ENCODE data around the gene EFR3B.
A peak's percentile ranks its signal among the peaks of the same experiment; 100 is the strongest.
"Not testable (repeated sequence)": the region's sequence is repeated elsewhere in the genome, so short reads cannot be mapped to it uniquely, and the experiment has no call there.

EFR3B gene, protein sequence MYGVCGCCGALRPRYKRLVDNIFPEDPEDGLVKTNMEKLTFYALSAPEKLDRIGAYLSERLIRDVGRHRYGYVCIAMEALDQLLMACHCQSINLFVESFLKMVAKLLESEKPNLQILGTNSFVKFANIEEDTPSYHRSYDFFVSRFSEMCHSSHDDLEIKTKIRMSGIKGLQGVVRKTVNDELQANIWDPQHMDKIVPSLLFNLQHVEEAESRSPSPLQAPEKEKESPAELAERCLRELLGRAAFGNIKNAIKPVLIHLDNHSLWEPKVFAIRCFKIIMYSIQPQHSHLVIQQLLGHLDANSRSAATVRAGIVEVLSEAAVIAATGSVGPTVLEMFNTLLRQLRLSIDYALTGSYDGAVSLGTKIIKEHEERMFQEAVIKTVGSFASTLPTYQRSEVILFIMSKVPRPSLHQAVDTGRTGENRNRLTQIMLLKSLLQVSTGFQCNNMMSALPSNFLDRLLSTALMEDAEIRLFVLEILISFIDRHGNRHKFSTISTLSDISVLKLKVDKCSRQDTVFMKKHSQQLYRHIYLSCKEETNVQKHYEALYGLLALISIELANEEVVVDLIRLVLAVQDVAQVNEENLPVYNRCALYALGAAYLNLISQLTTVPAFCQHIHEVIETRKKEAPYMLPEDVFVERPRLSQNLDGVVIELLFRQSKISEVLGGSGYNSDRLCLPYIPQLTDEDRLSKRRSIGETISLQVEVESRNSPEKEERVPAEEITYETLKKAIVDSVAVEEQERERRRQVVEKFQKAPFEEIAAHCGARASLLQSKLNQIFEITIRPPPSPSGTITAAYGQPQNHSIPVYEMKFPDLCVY

DNA sequence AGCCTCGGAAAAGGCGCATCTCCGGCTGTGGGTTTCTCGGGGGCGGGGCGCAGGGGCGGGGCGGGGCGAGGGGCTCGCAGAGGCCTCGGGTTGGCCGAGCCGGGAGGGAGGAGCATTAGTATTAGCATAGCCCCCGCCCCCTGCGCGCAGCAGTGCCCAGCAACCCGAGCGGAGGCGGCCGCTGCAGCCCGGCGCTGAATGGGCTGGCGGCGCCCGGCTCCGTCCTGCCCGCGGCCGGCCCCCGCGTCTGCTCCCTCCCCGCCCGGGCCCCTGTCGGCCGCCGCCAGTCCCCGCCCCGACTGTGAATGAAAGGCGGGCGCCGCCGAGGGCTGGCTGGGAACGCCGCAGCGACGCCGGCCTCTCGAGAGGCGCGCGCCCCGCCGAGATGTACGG is at the start of gene EFR3B:
TSS of gene EFR3B (plus strand) at position 149 of the 393 bp plus-strand sequence. CDS start at position 386, 237 bp downstream.
- peak; percentile 32 for DNase-seq

DNA sequence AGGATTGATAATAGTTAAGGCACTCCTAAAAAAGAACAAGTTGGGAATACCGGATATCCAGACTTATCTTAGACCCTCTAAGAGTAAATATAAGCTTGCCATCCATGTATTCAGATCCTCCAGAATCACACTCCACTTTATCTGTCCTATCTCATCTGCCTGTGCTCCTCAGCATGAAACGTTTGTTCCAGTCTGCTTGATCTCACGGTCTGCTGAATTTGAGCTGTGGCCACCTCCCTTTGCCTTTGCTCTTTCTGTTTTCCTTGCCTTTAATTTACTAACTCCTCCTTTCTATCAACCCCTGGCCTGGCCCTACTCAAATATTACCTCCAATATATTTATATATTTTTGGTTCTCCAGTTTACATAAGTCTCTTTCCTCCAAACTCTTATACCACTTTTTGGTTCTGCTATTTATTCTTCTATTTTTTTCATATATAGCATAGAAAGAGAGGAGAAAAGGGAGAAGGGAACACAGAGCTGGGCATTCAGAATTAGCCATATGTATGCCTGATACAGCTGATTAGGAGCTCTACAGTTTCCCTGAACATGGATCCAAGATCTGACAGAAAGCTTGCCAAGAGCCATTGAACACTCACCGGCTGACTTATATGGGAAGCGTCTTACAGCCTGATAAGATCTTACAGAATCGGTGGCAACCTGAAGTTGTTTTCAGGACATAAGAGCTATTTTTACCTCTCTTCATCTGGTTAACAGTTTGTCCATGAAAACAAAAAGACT is 48.3 kb upstream of the EFR3B start:
- DNase-seq: no peak

- no peak for DNase-seq
These were observed 47.6 kb upstream of the EFR3B start for GRCh38 chr2:24994146-24994724.

DNA sequence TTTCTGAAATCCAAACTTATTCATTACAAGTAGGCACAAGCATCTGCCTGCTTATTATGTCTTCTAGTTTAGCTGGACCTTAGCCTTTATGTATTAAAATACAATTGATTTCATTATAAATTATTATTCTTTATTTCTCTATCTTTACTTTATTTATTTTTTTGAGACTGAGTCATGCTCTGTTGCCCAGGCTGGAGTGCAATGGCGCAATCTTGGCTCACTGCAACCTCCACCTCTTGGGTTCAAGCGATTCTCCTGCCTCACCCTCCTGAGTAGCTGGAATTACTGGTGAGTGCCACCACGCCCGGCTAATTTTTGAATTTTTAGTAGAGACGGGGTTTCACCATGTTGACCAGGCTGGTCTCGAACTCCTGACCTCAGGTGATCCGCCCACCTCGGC is 42.8 kb upstream of the EFR3B start:
- not testable (repeated sequence) for DNase-seq

- no peak for DNase-seq
These were observed 41.8 kb upstream of the EFR3B start for GRCh38 chr2:25000036-25000435.

GRCh38 chr2:25000503-25001324 is 41.2 kb upstream of the EFR3B start:
- DNase-seq: no peak

- no peak for DNase-seq
These were observed 40.6 kb upstream of the EFR3B start for GRCh38 chr2:25001325-25001637.

GRCh38 chr2:25002066-25002465 is 39.8 kb upstream of the EFR3B start:
- no peak for DNase-seq

DNA sequence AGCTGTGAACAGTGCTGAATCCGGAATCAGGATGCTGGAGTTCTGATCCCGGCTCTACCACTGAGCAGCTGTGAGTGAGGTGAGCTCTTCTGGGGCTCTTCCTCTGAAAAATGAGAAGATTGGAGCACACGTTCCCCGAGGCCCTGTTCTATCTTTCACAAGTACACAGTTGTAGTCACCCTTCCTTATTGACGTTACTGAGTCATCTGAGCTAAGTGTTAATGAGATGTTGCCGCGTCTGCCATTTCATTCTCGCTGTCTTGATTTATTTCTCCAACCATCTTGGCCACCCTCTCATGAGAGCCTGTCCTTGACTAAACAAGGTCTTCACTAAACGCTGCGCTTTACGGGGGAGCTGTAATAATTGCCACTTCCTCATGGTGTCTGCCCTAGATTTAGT is 31.9 kb upstream of the EFR3B start:
- DNase-seq: no peak

DNA sequence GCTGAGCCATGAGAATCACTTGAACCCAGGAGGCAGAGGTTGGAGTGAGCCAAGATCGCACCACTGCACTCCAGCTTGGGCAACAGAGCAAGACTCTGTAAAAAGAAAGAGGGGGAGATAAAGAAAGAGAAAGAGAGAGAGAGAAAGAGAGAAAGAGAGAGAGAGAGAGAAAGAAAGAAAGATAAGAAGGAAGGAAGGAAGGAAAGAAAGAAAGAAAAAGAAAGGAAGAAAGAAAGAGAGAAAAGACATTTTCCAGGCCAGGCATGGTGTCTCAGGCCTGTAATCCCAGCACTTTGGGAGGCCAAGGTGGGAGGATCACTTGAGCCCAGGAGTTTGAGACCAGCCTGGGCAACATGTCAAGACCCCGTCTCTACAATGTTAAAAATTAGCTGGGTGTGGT is 30.5 kb upstream of the EFR3B start:
- not testable (repeated sequence) for DNase-seq

GRCh38 chr2:25014631-25015030 is 27.2 kb upstream of the EFR3B start:
- no peak for DNase-seq

DNA sequence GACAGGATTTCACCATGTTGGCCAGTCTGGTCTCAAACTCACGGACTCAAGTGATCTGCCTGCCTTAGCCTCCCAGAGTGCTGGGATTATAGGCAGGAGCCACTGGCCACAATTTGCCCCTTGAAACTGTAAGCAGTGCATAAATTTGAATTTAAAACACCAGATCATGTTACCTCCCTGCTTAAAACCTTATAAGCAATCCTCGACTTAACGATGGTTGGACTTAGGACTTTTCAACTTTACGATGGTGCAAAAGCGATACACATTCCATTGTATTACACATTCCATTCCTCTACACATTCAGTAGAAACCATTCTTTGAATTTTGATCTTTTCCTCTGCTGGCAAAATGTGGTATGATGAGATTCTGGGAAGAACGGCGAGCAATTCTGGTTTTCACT is 23.2 kb upstream of the EFR3B start:
- DNase-seq: no peak

DNA sequence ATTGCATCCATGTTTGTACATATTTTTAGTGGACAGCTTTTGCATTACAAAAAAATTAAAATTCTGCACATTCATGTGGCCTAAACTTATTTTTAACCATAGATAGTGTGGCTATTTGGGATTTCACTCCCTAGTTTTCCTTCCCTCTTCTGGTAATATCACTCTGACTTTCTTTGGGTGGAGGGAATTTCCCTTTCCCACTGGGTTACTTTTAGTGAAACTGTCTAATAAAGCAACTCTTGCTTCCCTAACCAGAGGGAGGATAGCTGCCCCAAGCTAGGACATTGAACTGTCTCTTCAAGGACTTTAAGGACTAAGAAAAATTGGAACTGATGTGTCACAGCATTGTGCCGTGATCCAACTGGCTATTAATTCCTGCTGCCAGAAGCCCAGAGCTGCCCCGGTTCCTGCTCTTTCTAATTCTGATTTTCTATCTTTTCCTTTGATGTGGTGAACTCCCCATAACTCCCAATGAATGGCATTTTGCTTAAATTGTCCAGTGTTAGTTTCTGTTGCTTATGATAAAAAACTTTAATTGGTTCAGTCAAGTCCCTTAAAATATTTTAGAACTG is 20.0 kb upstream of the EFR3B start:
- DNase-seq: no peak

- no peak for DNase-seq
These were observed 18.5 kb upstream of the EFR3B start for GRCh38 chr2:25023333-25023732.

DNA sequence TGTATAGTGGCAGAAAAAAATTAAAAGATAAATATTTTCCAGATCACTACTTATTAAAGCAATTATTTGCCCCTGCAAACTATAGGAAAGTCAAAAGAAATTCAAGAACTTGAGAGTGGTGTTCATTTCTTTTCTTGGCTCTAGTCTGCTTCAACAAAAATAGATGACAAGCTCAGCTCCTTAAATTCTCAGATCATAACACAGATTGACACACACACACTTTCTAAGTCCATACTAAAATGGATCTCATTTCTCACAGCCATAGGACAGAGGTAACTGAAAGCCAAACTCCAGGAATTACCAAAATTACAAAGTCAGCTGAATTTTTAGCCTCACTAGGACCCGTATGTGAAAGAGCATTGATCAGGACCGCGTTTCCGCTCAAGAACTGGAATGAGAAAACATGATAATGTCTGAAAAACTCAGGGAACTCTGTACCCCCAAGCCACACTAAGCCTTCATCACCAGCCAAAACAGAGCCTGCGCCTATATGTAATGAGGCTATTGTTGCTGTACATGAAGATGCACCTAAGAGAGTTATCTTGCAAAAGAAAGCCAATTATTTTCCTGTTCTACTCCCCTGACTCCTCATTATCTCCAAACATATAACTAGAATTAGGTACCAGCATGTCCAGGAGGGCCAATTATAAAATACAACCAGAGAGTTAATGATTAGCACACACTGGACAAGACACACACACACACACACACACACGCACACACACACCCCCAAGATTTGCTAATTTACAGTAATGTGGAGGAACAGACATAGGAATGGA is 16.5 kb upstream of the EFR3B start:
- no peak for DNase-seq

GRCh38 chr2:25026008-25026530 is 15.8 kb upstream of the EFR3B start:
- DNase-seq: no peak

GRCh38 chr2:25029183-25029554 is 12.7 kb upstream of the EFR3B start:
- no peak for DNase-seq

DNA sequence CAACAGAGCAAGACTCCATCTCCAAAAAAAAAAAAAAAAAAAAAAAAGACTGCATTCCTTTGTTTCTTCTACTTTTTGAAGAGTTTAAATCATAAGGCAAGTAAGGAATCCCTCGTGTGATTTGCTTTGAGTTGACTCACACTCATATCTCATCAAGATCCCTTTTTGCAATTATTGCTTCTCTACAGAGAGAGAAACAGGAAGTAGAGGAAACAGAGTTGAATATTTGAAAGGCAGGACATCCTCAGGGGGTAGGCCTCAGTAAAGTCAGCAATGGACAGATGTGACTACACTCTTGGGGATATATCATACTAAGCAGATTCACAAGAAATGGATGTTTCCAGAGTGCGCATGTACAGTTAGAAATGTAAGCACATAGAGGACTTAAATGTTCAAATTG is 11.2 kb upstream of the EFR3B start:
- no peak for DNase-seq

GRCh38 chr2:25032094-25032493 is 9.8 kb upstream of the EFR3B start:
- DNase-seq: no peak

DNA sequence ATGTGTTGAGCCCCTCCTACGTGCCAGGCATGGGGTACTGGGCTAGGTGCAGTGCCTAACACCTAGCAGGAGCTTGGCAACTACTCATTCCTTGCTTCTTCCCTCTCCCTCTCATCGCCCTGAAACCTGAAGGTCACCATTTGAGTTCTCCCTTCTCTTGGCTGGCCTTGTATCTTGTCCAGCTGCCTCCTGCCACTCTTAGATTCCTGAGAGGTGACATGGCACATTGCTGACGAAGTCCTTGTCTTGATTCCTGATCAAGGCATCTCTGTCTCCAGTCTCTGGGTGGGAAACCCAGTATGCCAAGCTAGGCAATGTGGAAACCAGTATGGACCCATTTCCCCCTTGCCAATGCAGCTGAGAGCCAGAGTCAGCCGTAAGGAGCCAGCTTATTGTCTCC is 9.0 kb upstream of the EFR3B start:
- DNase-seq: no peak

DNA sequence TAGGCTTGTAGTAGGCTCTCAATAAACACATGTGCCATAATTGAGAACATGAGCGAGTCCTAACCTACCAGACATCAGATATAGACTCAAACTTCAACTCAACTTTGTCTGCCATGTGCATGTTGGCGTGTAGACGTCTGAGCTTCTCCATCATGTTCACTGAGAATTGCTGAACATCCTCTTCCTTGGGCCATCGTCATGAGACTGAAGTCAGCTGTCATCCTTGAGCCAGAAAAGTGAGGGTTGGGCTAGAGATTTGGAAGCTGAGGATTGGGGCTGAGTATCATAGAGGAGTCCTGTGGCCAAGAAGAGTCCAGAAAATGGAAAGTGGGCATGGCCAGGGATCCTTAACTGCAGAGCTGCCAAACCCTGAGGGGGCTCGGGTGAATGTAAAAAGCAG is 7.8 kb upstream of the EFR3B start:
- DNase-seq: no peak

Measured in cortex of kidney (tissue), 1 donor.